H1 (cell line): Measurements from ENCODE around the gene NRP2. TPM values are rescaled to one million over a fixed set of nuclear protein-coding genes. Genes with fewer than 3 reads are reported as not detected.

ENCODE experiments used
- CTCF ChIA-PET: fragments of 300-600 bp; sonication (Branson Sonifier 250); formaldehyde crosslinking; loops from one replicate; lab custom pipeline; 2021; ENCODE audit not compliant: partially characterized antibody; lab: Charles Lee
- POLR2A ChIA-PET: fragments of 300-600 bp; sonication (Branson Sonifier 250); formaldehyde crosslinking; loops from one replicate; lab custom pipeline; 2021; ENCODE audit warnings: inconsistent platforms; ENCODE audit not compliant: partially characterized antibody; lab: Charles Lee
- DNase-seq, 2 experiments: peaks; one replicate each; pipeline versions ENCODE4 v3.0.0 to v3.0.0-alpha.2; 2010 to 2022; ENCODE audit warnings: low spot score in 2 of 2, low read depth in 1 of 2, mixed read lengths in 1 of 2
- FAIRE-seq: peaks from 2 replicates; lab custom pipeline; 2011; peaks lifted over from hg19 to GRCh38; lab: Jason Lieb, UNC
- H2AFZ ChIP-seq: 2 replicates; pipeline ENCODE4 v1.8.1; 2012; ENCODE audit warnings: low read length, inconsistent platforms
- H2AK5ac ChIP-seq: 2 replicates; pipeline ENCODE4 v1.6.1; 2013; ENCODE audit warnings: low read depth, low read length
- H2BK120ac ChIP-seq: replicated peaks from 2 replicates; pipeline ENCODE3; 2013; ENCODE audit warnings: low read depth, low read length, inconsistent platforms
- H2BK12ac ChIP-seq: 2 replicates; pipeline ENCODE4 v1.6.1; 2013; ENCODE audit warnings: low read depth, low read length
- H2BK15ac ChIP-seq: 2 replicates; pipeline ENCODE4 v1.6.1; 2013; ENCODE audit warnings: low read length
- H2BK20ac ChIP-seq: 2 replicates; pipeline ENCODE4 v1.6.1; 2013; ENCODE audit warnings: low read length
- H2BK5ac ChIP-seq: 2 replicates; pipeline ENCODE4 v1.6.1; 2013; ENCODE audit warnings: low read depth, low read length
- H3K14ac ChIP-seq: 2 replicates; pipeline ENCODE4 v1.6.1; 2013; ENCODE audit warnings: inconsistent platforms; ENCODE audit not compliant: insufficient read length
- H3K18ac ChIP-seq: 2 replicates; pipeline ENCODE4 v1.6.1; 2013; ENCODE audit warnings: low read length; ENCODE audit errors: extremely low read depth
- H3K23ac ChIP-seq: 2 replicates; pipeline ENCODE4 v1.6.1; 2013; ENCODE audit warnings: inconsistent platforms; ENCODE audit not compliant: insufficient read length
- H3K23me2 ChIP-seq: 2 replicates; pipeline ENCODE4 v1.6.1; 2013; ENCODE audit warnings: low read depth, low read length
- H3K27ac ChIP-seq: 2 replicates; pipeline ENCODE4 v1.6.1; 2011; ENCODE audit warnings: low read depth, low read length, inconsistent platforms
- H3K27me3 ChIP-seq, 4 experiments: replicated peaks in 1 of 4; 1 replicate in 1 of 4; 2 replicates in 3 of 4; pipeline versions ENCODE4 v1.6.1 to v1.8.1; 2011 to 2013; ENCODE audit warnings: low read length in 3 of 4, mild to moderate bottlenecking in 3 of 4, inconsistent platforms in 2 of 4, mixed read lengths in 2 of 4, moderate library complexity in 1 of 4; ENCODE audit not compliant: control insufficient read depth in 3 of 4, insufficient read depth in 3 of 4; ENCODE audit errors: extremely low read depth in 1 of 4
- H3K36me3 ChIP-seq, 4 experiments: 2 replicates each; pipeline versions ENCODE4 v1.6.1 to v1.8.1; 2011 to 2013; ENCODE audit warnings: mild to moderate bottlenecking in 4 of 4, low read length in 3 of 4, moderate library complexity in 2 of 4, control low read depth in 1 of 4, inconsistent platforms in 1 of 4; ENCODE audit not compliant: insufficient read depth in 4 of 4, control insufficient read depth in 2 of 4
- H3K4ac ChIP-seq: replicated peaks from 2 replicates; pipeline ENCODE3; 2013; ENCODE audit warnings: low read length, low read depth, mixed read lengths, inconsistent platforms; ENCODE audit not compliant: insufficient read length
- H3K4me1 ChIP-seq, 4 experiments: replicated peaks in 1 of 4; 1 replicate in 1 of 4; 2 replicates in 3 of 4; pipeline versions ENCODE4 v1.6.1 to v1.8.1; 2011 to 2013; ENCODE audit warnings: low read length in 3 of 4, inconsistent platforms in 2 of 4, mixed read lengths in 1 of 4; ENCODE audit not compliant: insufficient read depth in 4 of 4, control insufficient read depth in 3 of 4
- H3K4me2 ChIP-seq, 2 experiments: 2 replicates each; pipeline versions ENCODE4 v1.6.1 to v1.8.1; 2011 to 2013; ENCODE audit warnings: low read depth in 2 of 2, low read length in 2 of 2, control low read depth in 1 of 2, inconsistent platforms in 1 of 2, mild to moderate bottlenecking in 1 of 2; ENCODE audit not compliant: insufficient read depth in 1 of 2
- H3K4me3 ChIP-seq, 4 experiments: fragments of 200-600, 300-600 bp in 1 of 4; sonication (generic), shearing (Covaris generic), sonication (Bioruptor Twin) in 1 of 4; 2 replicates each; pipeline versions ENCODE4 v1.5.1 to v1.8.1; 2011 to 2016; ENCODE audit warnings: low read length in 4 of 4, low read depth in 3 of 4, control low read depth in 2 of 4, inconsistent platforms in 2 of 4, mild to moderate bottlenecking in 2 of 4, mixed read lengths in 1 of 4, moderate library complexity in 1 of 4; ENCODE audit not compliant: insufficient read depth in 2 of 4; ENCODE audit errors: extremely low read depth in 1 of 4
- H3K56ac ChIP-seq: replicated peaks from 2 replicates; pipeline ENCODE3; 2013; ENCODE audit warnings: low read depth, mild to moderate bottlenecking, mixed read lengths, low read length, inconsistent platforms; ENCODE audit not compliant: insufficient read length
- H3K79me1 ChIP-seq: 2 replicates; pipeline ENCODE4 v1.6.1; 2013; ENCODE audit warnings: low read depth, low read length, control low read depth
- H3K79me2 ChIP-seq, 2 experiments: 2 replicates each; pipeline versions ENCODE4 v1.6.1 to v1.8.1; 2012 to 2013; ENCODE audit warnings: low read length in 2 of 2, mild to moderate bottlenecking in 2 of 2, inconsistent platforms in 1 of 2; ENCODE audit not compliant: insufficient read depth in 2 of 2, control insufficient read depth in 1 of 2
- H3K9ac ChIP-seq, 4 experiments: replicated peaks in 1 of 4; 1 replicate in 1 of 4; 2 replicates in 3 of 4; pipeline versions ENCODE4 v1.6.1 to v1.8.1; 2011 to 2013; ENCODE audit warnings: low read depth in 3 of 4, low read length in 3 of 4, control low read depth in 2 of 4, mild to moderate bottlenecking in 2 of 4, moderate library complexity in 2 of 4, inconsistent platforms in 1 of 4; ENCODE audit errors: extremely low read depth in 1 of 4
- H3K9me3 ChIP-seq, 2 experiments: 2 replicates each; pipeline versions ENCODE4 v1.6.1 to v1.8.1; 2012 to 2013; ENCODE audit warnings: mild to moderate bottlenecking in 2 of 2, moderate library complexity in 2 of 2, control low read depth in 1 of 2, inconsistent platforms in 1 of 2, low read depth in 1 of 2, low read length in 1 of 2, mixed read lengths in 1 of 2; ENCODE audit not compliant: insufficient read depth in 2 of 2
- H4K20me1 ChIP-seq, 2 experiments: replicated peaks in 1 of 2; 2 replicates each; pipeline versions ENCODE3 to v1.8.1; 2011 to 2013; ENCODE audit warnings: inconsistent platforms in 2 of 2, low read length in 2 of 2, mild to moderate bottlenecking in 1 of 2; ENCODE audit not compliant: insufficient read depth in 2 of 2, control insufficient read depth in 1 of 2
- H4K5ac ChIP-seq: 2 replicates; pipeline ENCODE4 v1.6.1; 2013; ENCODE audit warnings: low read length, low read depth, mixed read lengths, inconsistent platforms; ENCODE audit not compliant: insufficient read length
- H4K8ac ChIP-seq: 2 replicates; pipeline ENCODE4 v1.8.0; 2013; ENCODE audit warnings: mild to moderate bottlenecking, moderate library complexity, low read length, inconsistent platforms; ENCODE audit not compliant: insufficient read depth; ENCODE audit errors: extremely low read depth
- H4K91ac ChIP-seq: replicated peaks from 2 replicates; pipeline ENCODE3; 2013; ENCODE audit warnings: low read length, mixed read lengths, inconsistent platforms; ENCODE audit not compliant: insufficient read length
- TAF1 ChIP-seq: IDR thresholded peaks from 2 replicates; pipeline ENCODE4 v1.6.1; 2011; ENCODE audit warnings: mild to moderate bottlenecking, low read depth, low read length
- TEAD4 ChIP-seq: IDR thresholded peaks from 2 replicates; pipeline ENCODE4 v1.6.1; 2012; ENCODE audit warnings: low read depth, low read length, inconsistent platforms, mixed read lengths
- WGBS, 2 experiments: shearing (Covaris generic) in 1 of 2; methylation state at CpG; one replicate each; pipeline versions ENCODE4 v1.1.6 to v1.1.7; 2013 to 2015; ENCODE audit warnings: low lambda C conversion rate in 2 of 2, mixed read lengths in 2 of 2, inconsistent platforms in 1 of 2, low coverage in 1 of 2, missing lambda C conversion rate in 1 of 2; ENCODE audit not compliant: insufficient replicate concordance in 2 of 2, insufficient coverage in 1 of 2, insufficient read length in 1 of 2; ENCODE audit errors: extremely low coverage in 1 of 2, missing lambda C conversion rate in 1 of 2; 5-methylcytosine and 5-hydroxymethylcytosine counted together
- polyA plus RNA-seq, 7 experiments: library from polyadenylated mRNA; depleted of rRNA in 3 of 7; stranded (reverse) in 5 of 7; unstranded in 2 of 7; fragments of >200 nt in 5 of 7; fragments of 200-250 nt in 2 of 7; gene quantifications; 1 replicate in 5 of 7; 2 replicates in 1 of 7; 4 replicates in 1 of 7; pipeline versions ENCODE4 v1.2.1 to v1.2.3, GENCODE V29; 2011 to 2013; ENCODE audit warnings: missing spikeins in 2 of 7, mixed read lengths in 2 of 7
- total RNA-seq: library from RNA; stranded (reverse); fragmentation: NEBNext Ultra II Directional; extraction: Animal tissue kit (Norgen Biotek cat#: 25700); gene quantifications from 2 replicates; pipeline ENCODE4 v1.2.1, GENCODE V29; 2021

NRP2 gene
- total and polyA plus RNA-seq, 2 of the 8 experiments (the other 6 are each of a cell fraction or from before 2014, with no cell fraction given), result 32.0 to 37.8 TPM

GRCh38 chr2:205701509-205701908 is 19.2 kb downstream of the NRP2 start:
- no peak overlapping the region for H2BK20ac ChIP-seq
- no peak overlapping the region for H4K8ac ChIP-seq
- 77% methylated on average over 1 of the region's 1 CpG; no CpG with 5 or more reads in 1 of the 2 experiments for WGBS, 2 experiments
- no peaks in the 10 kb centered on the region for H3K23me2 ChIP-seq
- H4K5ac ChIP-seq, result no peak overlapping the region
- H3K56ac ChIP-seq, result no peak overlapping the region
- H3K27me3 ChIP-seq, result no peaks in the 10 kb centered on the region
- no peak overlapping the region for H3K18ac ChIP-seq
- no peaks in the 10 kb centered on the region for H3K79me1 ChIP-seq
- no peaks in the 10 kb centered on the region; a peak in 1 of 4 replicates for H3K9me3 ChIP-seq
- no peak overlapping the region for H2AK5ac ChIP-seq
- H3K14ac ChIP-seq, result no peak overlapping the region
- H3K9ac ChIP-seq, result no peak overlapping the region
- H2AFZ ChIP-seq, result no peak overlapping the region
- CTCF ChIA-PET, result interaction anchor here (1.0 to 1.4 kb wide), 5 partner anchors 10 to 109 kb away, joined by 3 to 4 read pairs (median 3); no protein-coding TSS in a partner anchor
- no peak for FAIRE-seq
- no peak overlapping the region for H3K23ac ChIP-seq
- H2BK120ac ChIP-seq, result no peak overlapping the region
- TF ChIP-seq TEAD4, result no peak
- TF ChIP-seq TAF1, result no peak
- H2BK15ac ChIP-seq, result no peak overlapping the region
- peaks cover 0 to 19% (median 6%) of the 10 kb centered on the region in 4 experiments; a peak in 5 of 7 replicates for H3K4me1 ChIP-seq
- H4K20me1 ChIP-seq, result no peaks in the 10 kb centered on the region
- no peak for DNase-seq
- H3K27ac ChIP-seq, result no peak overlapping the region
- no peak overlapping the region for H3K4me3 ChIP-seq
- POLR2A ChIA-PET, result interaction anchor here (0.8 to 1.1 kb wide), 2 partner anchors 11 to 14 kb away, joined by 3 to 5 read pairs; no protein-coding TSS in a partner anchor
- no peak overlapping the region for H3K4ac ChIP-seq
- peaks cover 0 to 4% of the 10 kb centered on the region in 2 experiments; a peak in 1 of 4 replicates for H3K79me2 ChIP-seq
- no peak overlapping the region for H4K91ac ChIP-seq
- H3K4me2 ChIP-seq, result no peak overlapping the region
- no peak overlapping the region for H2BK5ac ChIP-seq
- peaks cover 0 to 6% (median 0%) of the 10 kb centered on the region in 4 experiments; a peak in 1 of 8 replicates for H3K36me3 ChIP-seq
- H2BK12ac ChIP-seq, result no peak overlapping the region
